Neuronal stem cell (in vitro differentiated cells): ENCODE measurements around the gene DENND5B.

ENCODE experiments used
- DNase-seq: peaks from one replicate; pipeline ENCODE4 v3.0.0-alpha.2; 2013; ENCODE audit warnings: low spot score
- H2AFZ ChIP-seq: one replicate; pipeline ENCODE4 v1.6.1; 2013; ENCODE audit warnings: mild to moderate bottlenecking, low read length, inconsistent platforms
- H2AK5ac ChIP-seq: 2 replicates; pipeline ENCODE4 v1.6.1; 2013; ENCODE audit warnings: low read depth, mild to moderate bottlenecking, inconsistent platforms, low read length, moderate library complexity, mixed read lengths
- H2BK120ac ChIP-seq: 2 replicates; pipeline ENCODE4 v1.6.1; 2013; ENCODE audit warnings: low read depth, mild to moderate bottlenecking, inconsistent platforms, low read length, moderate library complexity, mixed read lengths
- H2BK12ac ChIP-seq: one replicate; pipeline ENCODE4 v1.6.1; 2013; ENCODE audit warnings: low read length, inconsistent platforms
- H2BK15ac ChIP-seq: 2 replicates; pipeline ENCODE4 v1.6.1; 2013; ENCODE audit warnings: mild to moderate bottlenecking, low read length, inconsistent platforms, mixed read lengths
- H2BK5ac ChIP-seq: one replicate; pipeline ENCODE4 v1.6.1; 2013; ENCODE audit warnings: inconsistent platforms, mild to moderate bottlenecking, low read length, moderate library complexity
- H3K14ac ChIP-seq: one replicate; pipeline ENCODE4 v1.6.1; 2013; ENCODE audit warnings: low read length, inconsistent platforms
- H3K18ac ChIP-seq: 2 replicates; pipeline ENCODE4 v1.6.1; 2013; ENCODE audit warnings: low read length, inconsistent platforms
- H3K23ac ChIP-seq: 2 replicates; pipeline ENCODE4 v1.6.1; 2013; ENCODE audit warnings: low read depth, mild to moderate bottlenecking, mixed read lengths, low read length, inconsistent platforms; ENCODE audit not compliant: poor library complexity
- H3K27ac ChIP-seq: replicated peaks from 3 replicates; pipeline ENCODE4 v1.5.1; 2013; ENCODE audit warnings: low read length, inconsistent platforms
- H3K27me3 ChIP-seq, 3 experiments: 2 replicates each; pipeline ENCODE4 v1.6.1; 2013; ENCODE audit warnings: low read length in 3 of 3, mild to moderate bottlenecking in 2 of 3, inconsistent platforms in 1 of 3, low read depth in 1 of 3, mixed read lengths in 1 of 3, moderate library complexity in 1 of 3; ENCODE audit not compliant: control insufficient read depth in 3 of 3, insufficient read depth in 3 of 3
- H3K36me3 ChIP-seq, 2 donors: replicated peaks in 1 of 2; 2 replicates each; pipeline ENCODE4 v1.6.1; 2013; ENCODE audit warnings: low read length in 2 of 2; ENCODE audit not compliant: control insufficient read depth in 2 of 2, insufficient read depth in 2 of 2
- H3K4ac ChIP-seq: 2 replicates; pipeline ENCODE4 v1.6.1; 2013; ENCODE audit warnings: inconsistent platforms, mild to moderate bottlenecking, low read length, moderate library complexity
- H3K4me1 ChIP-seq, 2 donors: 1 replicate in 1 of 2; 2 replicates in 1 of 2; pipeline ENCODE4 v1.6.1; 2013; ENCODE audit warnings: low read length in 2 of 2, low read depth in 1 of 2; ENCODE audit not compliant: control insufficient read depth in 2 of 2, insufficient read depth in 1 of 2
- H3K4me2 ChIP-seq: one replicate; pipeline ENCODE4 v1.6.1; 2013; ENCODE audit warnings: mild to moderate bottlenecking, low read length, inconsistent platforms; ENCODE audit not compliant: insufficient read depth, poor library complexity, severe bottlenecking
- H3K4me3 ChIP-seq, 2 donors: 2 replicates each; pipeline ENCODE4 v1.5.1; 2013; ENCODE audit warnings: low read length in 2 of 2, mild to moderate bottlenecking in 2 of 2, inconsistent platforms in 1 of 2, moderate library complexity in 1 of 2
- H3K79me1 ChIP-seq: one replicate; pipeline ENCODE4 v1.6.1; 2013; ENCODE audit warnings: low read depth, mild to moderate bottlenecking, inconsistent platforms, low read length, moderate library complexity
- H3K9ac ChIP-seq: one replicate; pipeline ENCODE4 v1.6.1; 2013; ENCODE audit warnings: mild to moderate bottlenecking, low read depth, low read length, inconsistent platforms; ENCODE audit not compliant: poor library complexity
- H3K9me3 ChIP-seq, 2 donors: replicated peaks in 1 of 2; 2 replicates each; pipeline versions ENCODE3 to v1.6.1; 2013; ENCODE audit warnings: low read length in 2 of 2, mild to moderate bottlenecking in 2 of 2, inconsistent platforms in 1 of 2, low read depth in 1 of 2, mixed read lengths in 1 of 2, moderate library complexity in 1 of 2; ENCODE audit not compliant: control insufficient read depth in 2 of 2, insufficient read depth in 1 of 2
- H4K8ac ChIP-seq: one replicate; pipeline ENCODE4 v1.6.1; 2013; ENCODE audit warnings: low read depth, mild to moderate bottlenecking, inconsistent platforms, low read length, moderate library complexity
- H4K91ac ChIP-seq: one replicate; pipeline ENCODE4 v1.6.1; 2013; ENCODE audit warnings: low read length, low read depth, mild to moderate bottlenecking, inconsistent platforms; ENCODE audit not compliant: poor library complexity
- WGBS, 2 donors: extraction: QIAGEN DNeasy Blood & Tissue Kit; methylation state at CpG; one replicate each; pipeline ENCODE4 v1.1.7; 2013; ENCODE audit warnings: missing lambda C conversion rate in 2 of 2, mixed read lengths in 1 of 2; ENCODE audit not compliant: insufficient read length in 2 of 2, insufficient replicate concordance in 1 of 2; ENCODE audit errors: extremely low coverage in 2 of 2; 5-methylcytosine and 5-hydroxymethylcytosine counted together

DENND5B gene

DNA sequence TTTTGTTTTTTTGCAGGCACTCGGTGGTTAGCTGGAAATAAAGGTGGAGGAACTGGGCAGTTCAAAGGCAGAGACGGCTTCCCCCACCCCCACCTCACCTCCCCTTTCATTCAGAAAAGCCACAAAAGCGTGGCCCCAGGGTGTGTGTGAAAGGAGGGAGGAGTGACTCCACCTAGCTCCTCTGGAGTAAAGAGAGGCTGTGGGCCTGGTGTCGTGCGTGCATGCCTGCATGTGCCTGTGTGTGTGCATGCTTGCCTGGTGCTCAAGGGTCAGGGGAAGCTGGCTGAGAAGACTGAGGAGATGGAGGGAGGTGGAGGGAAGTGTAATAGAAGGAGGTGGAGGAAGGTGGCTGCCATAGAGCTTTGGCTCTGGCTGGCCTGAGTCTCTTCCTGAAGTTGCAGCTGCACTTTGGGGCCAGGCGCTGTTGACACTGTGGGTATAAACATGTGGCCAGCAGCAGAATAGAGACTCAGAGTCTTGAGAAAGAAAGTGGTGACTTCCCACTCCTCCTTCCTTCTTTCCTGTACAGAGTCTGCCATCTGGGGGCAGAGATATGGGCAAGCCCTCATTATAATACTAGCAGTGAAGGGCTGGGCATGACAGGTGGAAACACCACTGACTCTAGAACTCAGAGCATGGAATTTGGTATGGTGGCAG is 228.0 kb downstream of the DENND5B start:
- H3K4me3 ChIP-seq: peak overlapping the region in 1 of 2 donors; percentile 38
- peak; percentile 24 for DNase-seq
- peak overlapping the region; percentile 5 for H3K23ac ChIP-seq
- H3K4me2 ChIP-seq: peak overlapping the region; percentile 34
- H3K18ac ChIP-seq: peak overlapping the region; percentile 68
- H2AK5ac ChIP-seq: no peak overlapping the region
- no peaks in the 10 kb centered on the region for H3K36me3 ChIP-seq
- H2AFZ ChIP-seq: peak overlapping the region; percentile 82
- H3K27me3 ChIP-seq: no peaks in the 10 kb centered on the region
- no CpG with 5 or more reads among the region's 6 CpGs for WGBS, 2 donors
- H3K14ac ChIP-seq: no peak overlapping the region
- no peak overlapping the region for H2BK120ac ChIP-seq
- H3K79me1 ChIP-seq: no peaks in the 10 kb centered on the region
- H3K9ac ChIP-seq: no peak overlapping the region
- H4K8ac ChIP-seq: no peak overlapping the region
- no peaks in the 10 kb centered on the region for H3K9me3 ChIP-seq
- H2BK12ac ChIP-seq: no peak overlapping the region
- peaks cover 15 to 16% of the 10 kb centered on the region in 2 donors for H3K4me1 ChIP-seq
- no peak overlapping the region for H2BK15ac ChIP-seq
- H2BK5ac ChIP-seq: no peak overlapping the region
- H3K27ac ChIP-seq: peak overlapping the region; percentile 89
- H4K91ac ChIP-seq: no peak overlapping the region
- H3K4ac ChIP-seq: no peak overlapping the region

GRCh38 chr12:31362115-31362758 is 228.7 kb downstream of the DENND5B start:
- DNase-seq: peak; percentile 33
- H3K4me3 ChIP-seq: peak overlapping the region in 1 of 2 donors; percentile 38
- no peak overlapping the region for H4K91ac ChIP-seq
- H3K4me2 ChIP-seq: peak overlapping the region; percentile 34
- H3K9me3 ChIP-seq: no peaks in the 10 kb centered on the region
- H2AK5ac ChIP-seq: no peak overlapping the region
- no peak overlapping the region for H3K4ac ChIP-seq
- H3K4me1 ChIP-seq: peaks cover 15 to 16% of the 10 kb centered on the region in 2 donors
- no peaks in the 10 kb centered on the region for H3K79me1 ChIP-seq
- H2BK15ac ChIP-seq: no peak overlapping the region
- peak overlapping the region; percentile 82 for H2AFZ ChIP-seq
- H4K8ac ChIP-seq: no peak overlapping the region
- H3K27ac ChIP-seq: peak overlapping the region; percentile 89
- no peak overlapping the region for H2BK5ac ChIP-seq
- H3K27me3 ChIP-seq: no peaks in the 10 kb centered on the region
- no peak overlapping the region for H3K9ac ChIP-seq
- H3K36me3 ChIP-seq: no peaks in the 10 kb centered on the region
- H3K18ac ChIP-seq: peak overlapping the region; percentile 95
- H3K23ac ChIP-seq: no peak overlapping the region
- no peak overlapping the region for H2BK12ac ChIP-seq
- no CpG with 5 or more reads among the region's 13 CpGs for WGBS, 2 donors
- no peak overlapping the region for H3K14ac ChIP-seq
- H2BK120ac ChIP-seq: peak overlapping the region; percentile 18

- no peak overlapping the region for H2BK5ac ChIP-seq
- no peaks in the 10 kb centered on the region for H3K9me3 ChIP-seq
- H3K23ac ChIP-seq: no peak overlapping the region
- no peak overlapping the region for H4K8ac ChIP-seq
- H4K91ac ChIP-seq: no peak overlapping the region
- no peak overlapping the region for H2BK12ac ChIP-seq
- H3K4ac ChIP-seq: no peak overlapping the region
- H2BK120ac ChIP-seq: no peak overlapping the region
- H2AK5ac ChIP-seq: no peak overlapping the region
- H3K18ac ChIP-seq: peak overlapping the region; percentile 32
- peak overlapping the region in 1 of 2 donors; percentile 38 for H3K4me3 ChIP-seq
- no peak for DNase-seq
- H2BK15ac ChIP-seq: no peak overlapping the region
- H3K4me2 ChIP-seq: peak overlapping the region; percentile 34
- H3K79me1 ChIP-seq: no peaks in the 10 kb centered on the region
- no peak overlapping the region for H3K14ac ChIP-seq
- peak overlapping the region; percentile 89 for H3K27ac ChIP-seq
- WGBS, 2 donors: no CpG with 5 or more reads among the region's 14 CpGs
- H3K4me1 ChIP-seq: peaks cover 15 to 16% of the 10 kb centered on the region in 2 donors
- no peaks in the 10 kb centered on the region for H3K27me3 ChIP-seq
- H3K36me3 ChIP-seq: no peaks in the 10 kb centered on the region
- peak overlapping the region; percentile 82 for H2AFZ ChIP-seq
- H3K9ac ChIP-seq: no peak overlapping the region
These were observed 229.2 kb downstream of the DENND5B start for GRCh38 chr12:31361730-31362114.

DNA sequence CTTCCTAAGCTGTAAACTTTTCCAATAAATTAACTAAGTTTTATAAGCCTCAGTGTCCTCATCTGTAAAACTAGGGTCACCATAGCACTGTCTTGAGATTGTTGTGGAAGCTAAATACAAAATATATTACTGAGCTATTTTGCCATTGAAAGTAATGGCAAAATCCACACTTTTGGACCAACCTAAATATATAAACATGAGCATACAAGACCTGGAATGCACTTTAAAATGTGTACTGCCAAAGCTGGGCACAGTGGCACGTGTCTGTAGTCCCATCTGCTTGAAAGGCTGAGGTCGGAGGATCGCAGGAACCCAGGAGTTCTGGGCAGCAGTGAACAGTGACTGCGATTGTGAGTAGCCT is 235.2 kb downstream of the DENND5B start:
- Histone ChIP-seq H3K27me3 (no peaks in the 10 kb centered on the region), H4K8ac (no peak overlapping the region), H3K9me3 (no peaks in the 10 kb centered on the region), H2BK5ac (no peak overlapping the region), H3K4me2 (no peak overlapping the region), H2BK15ac (no peak overlapping the region), H4K91ac (no peak overlapping the region), H3K18ac (no peak overlapping the region), H3K4me1 (peaks cover 7 to 13% of the 10 kb centered on the region in 2 donors), H3K79me1 (no peaks in the 10 kb centered on the region), H3K4me3 (no peak overlapping the region), H2BK120ac (no peak overlapping the region), H3K4ac (no peak overlapping the region), H3K14ac (no peak overlapping the region), H3K36me3 (no peaks in the 10 kb centered on the region), H3K27ac (no peak overlapping the region), H3K9ac (no peak overlapping the region), H2AK5ac (no peak overlapping the region), H2BK12ac (no peak overlapping the region), H2AFZ (peak overlapping the region; percentile 47), H3K23ac (no peak overlapping the region)
- no peak for DNase-seq
- WGBS, 2 donors: no CpG with 5 or more reads among the region's 4 CpGs
